Fibroblast of lung (primary cell): ENCODE measurements around the gene PRR23E. TPM values are rescaled to one million over a fixed set of nuclear protein-coding genes. Genes with fewer than 3 reads are reported as not detected.

Experiments used
- DNase-seq, 2 donors: peaks; one replicate each; pipeline versions ENCODE4 v3.0.0 to v3.0.0-alpha.2; 2010; ENCODE audit warnings: low read depth in 2 of 2
- H2AFZ ChIP-seq: 2 replicates; pipeline ENCODE4 v1.5.1; 2012; ENCODE audit warnings: low read length, control low read depth, inconsistent platforms
- H3K27ac ChIP-seq: 2 replicates; pipeline ENCODE4 v1.5.1; 2011; ENCODE audit warnings: low read length, control low read depth; ENCODE audit not compliant: insufficient read depth
- H3K27me3 ChIP-seq: 2 replicates; pipeline ENCODE4 v1.5.1; 2011; ENCODE audit warnings: mild to moderate bottlenecking, low read length; ENCODE audit not compliant: control insufficient read depth, insufficient read depth
- H3K36me3 ChIP-seq: 2 replicates; pipeline ENCODE4 v1.5.1; 2011; ENCODE audit warnings: low read length; ENCODE audit not compliant: control insufficient read depth, insufficient read depth
- H3K4me1 ChIP-seq: 2 replicates; pipeline ENCODE4 v1.5.1; 2011; ENCODE audit warnings: low read length; ENCODE audit not compliant: control insufficient read depth, insufficient read depth; ENCODE audit errors: extremely low read depth
- H3K4me2 ChIP-seq: 2 replicates; pipeline ENCODE4 v1.5.1; 2011; ENCODE audit warnings: low read length, control low read depth; ENCODE audit not compliant: insufficient read depth; ENCODE audit errors: extremely low read depth
- H3K4me3 ChIP-seq, 4 experiments: fragments of 200-600 bp in 1 of 4; sonication (generic) in 1 of 4; replicated peaks in 1 of 4; 2 replicates each; pipeline ENCODE4 v1.5.1; 2011 to 2016; ENCODE audit warnings: low read length in 4 of 4, low read depth in 3 of 4, mild to moderate bottlenecking in 3 of 4, control low read depth in 2 of 4, inconsistent platforms in 1 of 4, mixed read lengths in 1 of 4; ENCODE audit not compliant: insufficient read depth in 1 of 4; ENCODE audit errors: control extremely low read depth in 1 of 4
- H3K79me2 ChIP-seq: 2 replicates; pipeline ENCODE4 v1.5.1; 2012; ENCODE audit warnings: mild to moderate bottlenecking, low read length, inconsistent platforms; ENCODE audit not compliant: control insufficient read depth, insufficient read depth
- H3K9ac ChIP-seq: 2 replicates; pipeline ENCODE4 v1.5.1; 2011; ENCODE audit warnings: mild to moderate bottlenecking, low read length, control low read depth; ENCODE audit not compliant: insufficient read depth
- H3K9me3 ChIP-seq: 2 replicates; pipeline ENCODE4 v1.5.1; 2012; ENCODE audit warnings: low read depth, low read length; ENCODE audit not compliant: control insufficient read depth, insufficient read depth
- H4K20me1 ChIP-seq: 2 replicates; pipeline ENCODE4 v1.5.1; 2011; ENCODE audit warnings: low read length; ENCODE audit not compliant: control insufficient read depth, insufficient read depth; ENCODE audit errors: extremely low read depth
- EZH2 ChIP-seq: IDR thresholded peaks from 2 replicates; pipeline ENCODE4 v1.5.1; 2012; ENCODE audit warnings: low read length, control low read depth, mild to moderate bottlenecking; ENCODE audit errors: missing control alignments
- polyA plus RNA-seq, 2 donors: library from polyadenylated mRNA; depleted of rRNA in 1 of 2; stranded (reverse) in 1 of 2; unstranded in 1 of 2; fragments of >200 nt; gene quantifications; 2 replicates each; pipeline ENCODE4 v1.2.1, GENCODE V29; 2011 to 2012; ENCODE audit warnings: missing spikeins in 1 of 2
- total RNA-seq: library from RNA; depleted of rRNA; stranded (reverse); fragments of >200 nt; gene quantifications from 2 replicates; pipeline ENCODE4 v1.2.1, GENCODE V29; 2014
- TF ChIP-seq, protein P1 (sequence below), 2 donors: IDR thresholded peaks in 1 of 2; conservative IDR thresholded peaks in 1 of 2; 1 replicate in 1 of 2; 2 replicates in 1 of 2; pipeline ENCODE4 v1.5.1; 2011 to 2012; ENCODE audit warnings: low read length in 2 of 2, control low read depth in 1 of 2, inconsistent platforms in 1 of 2, low read depth in 1 of 2, mild to moderate bottlenecking in 1 of 2

PRR23E gene
- total and polyA plus RNA-seq, 2 donors (not counting 1 experiment from before 2014, with no cell fraction given), result not detected

DNA sequence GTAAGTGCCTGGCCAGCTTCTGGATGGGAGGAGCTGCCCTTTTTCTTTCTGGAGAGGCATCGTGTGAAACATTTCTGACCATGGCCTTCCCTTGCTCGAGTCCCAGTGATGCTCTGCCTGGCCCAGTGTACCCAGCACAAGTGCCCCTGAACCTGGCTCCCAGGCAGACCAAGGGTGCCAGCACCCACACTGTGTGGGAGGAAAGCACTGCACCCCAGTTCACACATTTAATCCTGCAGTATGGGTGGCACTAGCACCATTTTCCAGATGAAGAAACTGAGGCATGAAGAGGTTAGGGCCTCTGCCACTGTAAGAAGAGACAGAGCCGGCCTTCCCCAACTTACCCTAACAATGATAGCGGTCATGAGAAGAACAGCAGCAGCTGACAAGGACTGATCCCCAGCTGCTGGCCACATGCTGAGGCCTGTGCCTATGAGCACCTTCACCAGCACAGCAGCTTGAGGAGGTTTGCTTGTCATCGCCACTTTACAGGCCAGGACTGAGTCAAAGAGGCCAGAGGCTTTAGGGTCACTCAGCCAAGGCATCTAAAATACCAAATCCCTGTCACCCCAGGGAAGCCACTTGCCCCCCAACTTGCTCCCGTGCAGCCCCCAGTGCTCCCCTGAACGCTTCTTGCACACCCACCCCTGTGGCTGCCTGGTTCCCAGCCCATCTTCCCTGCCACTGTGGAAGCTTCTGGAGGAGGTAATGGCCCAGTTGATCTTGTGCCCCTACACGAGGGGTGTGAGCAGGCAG is 15.0 kb downstream of the PRR23E start:
- no peak overlapping the region for H3K9ac ChIP-seq
- no peak overlapping the region for H3K27ac ChIP-seq
- no peak overlapping the region for H3K4me2 ChIP-seq
- no peak overlapping the region for H2AFZ ChIP-seq
- no peaks in the 10 kb centered on the region for H3K4me1 ChIP-seq
- no peak overlapping the region for H3K4me3 ChIP-seq
- no peaks in the 10 kb centered on the region for H4K20me1 ChIP-seq
- no peaks in the 10 kb centered on the region for H3K36me3 ChIP-seq
- H3K27me3 ChIP-seq, result no peaks in the 10 kb centered on the region
- DNase-seq, result no peak
- no peaks in the 10 kb centered on the region for H3K79me2 ChIP-seq
- H3K9me3 ChIP-seq, result no peaks in the 10 kb centered on the region
- TF ChIP-seq, protein P1, sequence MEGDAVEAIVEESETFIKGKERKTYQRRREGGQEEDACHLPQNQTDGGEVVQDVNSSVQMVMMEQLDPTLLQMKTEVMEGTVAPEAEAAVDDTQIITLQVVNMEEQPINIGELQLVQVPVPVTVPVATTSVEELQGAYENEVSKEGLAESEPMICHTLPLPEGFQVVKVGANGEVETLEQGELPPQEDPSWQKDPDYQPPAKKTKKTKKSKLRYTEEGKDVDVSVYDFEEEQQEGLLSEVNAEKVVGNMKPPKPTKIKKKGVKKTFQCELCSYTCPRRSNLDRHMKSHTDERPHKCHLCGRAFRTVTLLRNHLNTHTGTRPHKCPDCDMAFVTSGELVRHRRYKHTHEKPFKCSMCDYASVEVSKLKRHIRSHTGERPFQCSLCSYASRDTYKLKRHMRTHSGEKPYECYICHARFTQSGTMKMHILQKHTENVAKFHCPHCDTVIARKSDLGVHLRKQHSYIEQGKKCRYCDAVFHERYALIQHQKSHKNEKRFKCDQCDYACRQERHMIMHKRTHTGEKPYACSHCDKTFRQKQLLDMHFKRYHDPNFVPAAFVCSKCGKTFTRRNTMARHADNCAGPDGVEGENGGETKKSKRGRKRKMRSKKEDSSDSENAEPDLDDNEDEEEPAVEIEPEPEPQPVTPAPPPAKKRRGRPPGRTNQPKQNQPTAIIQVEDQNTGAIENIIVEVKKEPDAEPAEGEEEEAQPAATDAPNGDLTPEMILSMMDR (conservative IDR thresholded peaks at IDR 0.05 in 1 of 2, IDR thresholded peaks at IDR 0.05 in 1 of 2; ENCODE audit: low read depth in 1 of 2, low read length in 2 of 2), result no peak
- no peak for TF ChIP-seq EZH2

DNA sequence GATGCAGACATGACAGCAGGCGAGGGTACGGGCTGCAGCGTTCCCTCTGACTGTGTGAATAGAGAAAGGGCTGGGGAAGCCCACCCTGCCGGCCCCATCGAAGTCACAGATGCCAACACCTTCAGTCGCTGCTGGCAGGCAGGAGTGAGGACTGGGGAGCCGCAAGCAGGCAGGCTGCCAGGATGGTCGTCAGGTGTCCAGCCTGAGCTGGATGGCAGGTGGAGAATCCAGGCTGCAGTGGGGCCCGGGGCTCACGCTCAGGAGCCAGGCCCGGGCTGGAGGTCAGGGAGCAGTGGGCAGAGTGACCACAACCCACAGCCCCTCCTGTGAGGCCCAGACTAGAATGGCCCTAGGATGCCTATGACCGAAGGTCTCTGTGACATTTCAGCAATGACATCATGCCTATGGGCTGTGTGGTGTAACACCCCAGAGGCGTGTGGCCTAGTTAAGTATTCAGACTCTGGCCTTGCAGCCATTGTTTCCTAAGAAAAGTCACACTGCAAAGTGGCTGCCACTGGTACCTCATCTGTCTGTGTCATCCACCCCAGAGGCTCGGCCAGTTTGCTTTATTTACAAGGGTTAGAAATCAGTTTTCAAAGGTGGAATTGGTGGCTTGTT is 15.7 kb downstream of the PRR23E start:
- no peaks in the 10 kb centered on the region for H3K79me2 ChIP-seq
- TF ChIP-seq, protein P1 (conservative IDR thresholded peaks at IDR 0.05 in 1 of 2, IDR thresholded peaks at IDR 0.05 in 1 of 2; ENCODE audit: low read depth in 1 of 2, low read length in 2 of 2), result no peak
- TF ChIP-seq EZH2, result no peak
- H4K20me1 ChIP-seq, result no peaks in the 10 kb centered on the region
- H3K36me3 ChIP-seq, result no peaks in the 10 kb centered on the region
- no peak overlapping the region for H3K27ac ChIP-seq
- H3K4me2 ChIP-seq, result no peak overlapping the region
- H3K27me3 ChIP-seq, result no peaks in the 10 kb centered on the region
- no peaks in the 10 kb centered on the region for H3K9me3 ChIP-seq
- no peak for DNase-seq
- H2AFZ ChIP-seq, result no peak overlapping the region
- no peaks in the 10 kb centered on the region for H3K4me1 ChIP-seq
- H3K4me3 ChIP-seq, result no peak overlapping the region
- H3K9ac ChIP-seq, result no peak overlapping the region

DNA sequence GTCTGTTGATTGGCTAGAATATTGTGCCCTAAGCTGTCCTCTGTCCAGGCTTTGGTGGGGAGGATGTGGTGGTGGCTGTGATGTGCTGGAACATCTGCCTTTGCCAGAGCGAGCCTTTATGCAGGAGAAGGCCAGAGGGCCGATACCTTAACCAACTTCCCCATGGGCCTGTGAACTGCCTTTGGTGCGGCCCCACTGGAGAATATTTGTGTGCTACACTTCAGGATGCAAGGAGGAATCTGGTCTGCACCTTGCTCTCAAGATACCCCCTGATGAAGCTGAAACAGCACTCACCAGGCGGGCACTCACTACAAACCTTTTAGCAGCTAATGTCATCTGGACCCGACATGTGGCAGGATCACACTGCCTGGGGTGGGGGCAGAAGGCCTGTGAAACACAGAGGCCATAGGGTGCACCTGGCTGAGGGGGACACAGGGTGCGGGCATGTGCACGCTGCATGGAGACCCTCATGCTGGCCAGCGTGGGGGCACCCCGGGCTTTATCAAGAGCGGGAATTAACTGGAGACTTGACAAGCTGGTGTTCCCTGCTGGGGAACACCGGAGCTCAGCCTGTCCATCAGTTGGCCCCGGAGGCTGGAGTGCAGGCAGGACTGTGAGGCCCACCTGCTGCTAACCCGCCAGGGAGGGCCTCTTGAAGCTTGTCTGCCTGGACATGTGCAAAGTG is 16.4 kb downstream of the PRR23E start:
- no peak overlapping the region for H3K4me2 ChIP-seq
- DNase-seq, result no peak
- no peaks in the 10 kb centered on the region for H4K20me1 ChIP-seq
- no peak overlapping the region for H3K27ac ChIP-seq
- no peaks in the 10 kb centered on the region for H3K27me3 ChIP-seq
- TF ChIP-seq, protein P1 (conservative IDR thresholded peaks at IDR 0.05 in 1 of 2, IDR thresholded peaks at IDR 0.05 in 1 of 2; ENCODE audit: low read depth in 1 of 2, low read length in 2 of 2), result no peak
- no peak for TF ChIP-seq EZH2
- no peaks in the 10 kb centered on the region for H3K36me3 ChIP-seq
- no peak overlapping the region for H3K4me3 ChIP-seq
- no peak overlapping the region for H2AFZ ChIP-seq
- H3K9ac ChIP-seq, result no peak overlapping the region
- H3K4me1 ChIP-seq, result no peaks in the 10 kb centered on the region
- no peaks in the 10 kb centered on the region for H3K79me2 ChIP-seq
- no peaks in the 10 kb centered on the region for H3K9me3 ChIP-seq
